H1 (cell line): ENCODE data around the gene A4GALT. TPM values are rescaled to one million over a fixed set of nuclear protein-coding genes. Genes with fewer than 3 reads are reported as not detected.

ENCODE experiments used
- CTCF ChIA-PET: fragments of 300-600 bp; sonication (Branson Sonifier 250); formaldehyde crosslinking; loops from one replicate; lab custom pipeline; 2021; ENCODE audit not compliant: partially characterized antibody; lab: Charles Lee
- POLR2A ChIA-PET: fragments of 300-600 bp; sonication (Branson Sonifier 250); formaldehyde crosslinking; loops from one replicate; lab custom pipeline; 2021; ENCODE audit warnings: inconsistent platforms; ENCODE audit not compliant: partially characterized antibody; lab: Charles Lee
- DNase-seq, 2 experiments: peaks; one replicate each; pipeline versions ENCODE4 v3.0.0 to v3.0.0-alpha.2; 2010 to 2022; ENCODE audit warnings: low spot score in 2 of 2, low read depth in 1 of 2, mixed read lengths in 1 of 2
- FAIRE-seq: peaks from 2 replicates; lab custom pipeline; 2011; peaks lifted over from hg19 to GRCh38; lab: Jason Lieb, UNC
- H2AFZ ChIP-seq: 2 replicates; pipeline ENCODE4 v1.8.1; 2012; ENCODE audit warnings: low read length, inconsistent platforms
- H2AK5ac ChIP-seq: 2 replicates; pipeline ENCODE4 v1.6.1; 2013; ENCODE audit warnings: low read depth, low read length
- H2BK120ac ChIP-seq: replicated peaks from 2 replicates; pipeline ENCODE3; 2013; ENCODE audit warnings: low read depth, low read length, inconsistent platforms
- H2BK12ac ChIP-seq: 2 replicates; pipeline ENCODE4 v1.6.1; 2013; ENCODE audit warnings: low read depth, low read length
- H2BK15ac ChIP-seq: 2 replicates; pipeline ENCODE4 v1.6.1; 2013; ENCODE audit warnings: low read length
- H2BK20ac ChIP-seq: 2 replicates; pipeline ENCODE4 v1.6.1; 2013; ENCODE audit warnings: low read length
- H2BK5ac ChIP-seq: 2 replicates; pipeline ENCODE4 v1.6.1; 2013; ENCODE audit warnings: low read depth, low read length
- H3K14ac ChIP-seq: 2 replicates; pipeline ENCODE4 v1.6.1; 2013; ENCODE audit warnings: inconsistent platforms; ENCODE audit not compliant: insufficient read length
- H3K18ac ChIP-seq: 2 replicates; pipeline ENCODE4 v1.6.1; 2013; ENCODE audit warnings: low read length; ENCODE audit errors: extremely low read depth
- H3K23ac ChIP-seq: 2 replicates; pipeline ENCODE4 v1.6.1; 2013; ENCODE audit warnings: inconsistent platforms; ENCODE audit not compliant: insufficient read length
- H3K23me2 ChIP-seq: 2 replicates; pipeline ENCODE4 v1.6.1; 2013; ENCODE audit warnings: low read depth, low read length
- H3K27ac ChIP-seq: 2 replicates; pipeline ENCODE4 v1.6.1; 2011; ENCODE audit warnings: low read depth, low read length, inconsistent platforms
- H3K27me3 ChIP-seq, 4 experiments: replicated peaks in 1 of 4; 1 replicate in 1 of 4; 2 replicates in 3 of 4; pipeline versions ENCODE4 v1.6.1 to v1.8.1; 2011 to 2013; ENCODE audit warnings: low read length in 3 of 4, mild to moderate bottlenecking in 3 of 4, inconsistent platforms in 2 of 4, mixed read lengths in 2 of 4, moderate library complexity in 1 of 4; ENCODE audit not compliant: control insufficient read depth in 3 of 4, insufficient read depth in 3 of 4; ENCODE audit errors: extremely low read depth in 1 of 4
- H3K36me3 ChIP-seq, 4 experiments: 2 replicates each; pipeline versions ENCODE4 v1.6.1 to v1.8.1; 2011 to 2013; ENCODE audit warnings: mild to moderate bottlenecking in 4 of 4, low read length in 3 of 4, moderate library complexity in 2 of 4, control low read depth in 1 of 4, inconsistent platforms in 1 of 4; ENCODE audit not compliant: insufficient read depth in 4 of 4, control insufficient read depth in 2 of 4
- H3K4ac ChIP-seq: replicated peaks from 2 replicates; pipeline ENCODE3; 2013; ENCODE audit warnings: low read length, low read depth, mixed read lengths, inconsistent platforms; ENCODE audit not compliant: insufficient read length
- H3K4me1 ChIP-seq, 4 experiments: replicated peaks in 1 of 4; 1 replicate in 1 of 4; 2 replicates in 3 of 4; pipeline versions ENCODE4 v1.6.1 to v1.8.1; 2011 to 2013; ENCODE audit warnings: low read length in 3 of 4, inconsistent platforms in 2 of 4, mixed read lengths in 1 of 4; ENCODE audit not compliant: insufficient read depth in 4 of 4, control insufficient read depth in 3 of 4
- H3K4me2 ChIP-seq, 2 experiments: 2 replicates each; pipeline versions ENCODE4 v1.6.1 to v1.8.1; 2011 to 2013; ENCODE audit warnings: low read depth in 2 of 2, low read length in 2 of 2, control low read depth in 1 of 2, inconsistent platforms in 1 of 2, mild to moderate bottlenecking in 1 of 2; ENCODE audit not compliant: insufficient read depth in 1 of 2
- H3K4me3 ChIP-seq, 4 experiments: fragments of 200-600, 300-600 bp in 1 of 4; sonication (generic), shearing (Covaris generic), sonication (Bioruptor Twin) in 1 of 4; 2 replicates each; pipeline versions ENCODE4 v1.5.1 to v1.8.1; 2011 to 2016; ENCODE audit warnings: low read length in 4 of 4, low read depth in 3 of 4, control low read depth in 2 of 4, inconsistent platforms in 2 of 4, mild to moderate bottlenecking in 2 of 4, mixed read lengths in 1 of 4, moderate library complexity in 1 of 4; ENCODE audit not compliant: insufficient read depth in 2 of 4; ENCODE audit errors: extremely low read depth in 1 of 4
- H3K56ac ChIP-seq: replicated peaks from 2 replicates; pipeline ENCODE3; 2013; ENCODE audit warnings: low read depth, mild to moderate bottlenecking, mixed read lengths, low read length, inconsistent platforms; ENCODE audit not compliant: insufficient read length
- H3K79me1 ChIP-seq: 2 replicates; pipeline ENCODE4 v1.6.1; 2013; ENCODE audit warnings: low read depth, low read length, control low read depth
- H3K79me2 ChIP-seq, 2 experiments: 2 replicates each; pipeline versions ENCODE4 v1.6.1 to v1.8.1; 2012 to 2013; ENCODE audit warnings: low read length in 2 of 2, mild to moderate bottlenecking in 2 of 2, inconsistent platforms in 1 of 2; ENCODE audit not compliant: insufficient read depth in 2 of 2, control insufficient read depth in 1 of 2
- H3K9ac ChIP-seq, 4 experiments: replicated peaks in 1 of 4; 1 replicate in 1 of 4; 2 replicates in 3 of 4; pipeline versions ENCODE4 v1.6.1 to v1.8.1; 2011 to 2013; ENCODE audit warnings: low read depth in 3 of 4, low read length in 3 of 4, control low read depth in 2 of 4, mild to moderate bottlenecking in 2 of 4, moderate library complexity in 2 of 4, inconsistent platforms in 1 of 4; ENCODE audit errors: extremely low read depth in 1 of 4
- H3K9me3 ChIP-seq, 2 experiments: 2 replicates each; pipeline versions ENCODE4 v1.6.1 to v1.8.1; 2012 to 2013; ENCODE audit warnings: mild to moderate bottlenecking in 2 of 2, moderate library complexity in 2 of 2, control low read depth in 1 of 2, inconsistent platforms in 1 of 2, low read depth in 1 of 2, low read length in 1 of 2, mixed read lengths in 1 of 2; ENCODE audit not compliant: insufficient read depth in 2 of 2
- H4K20me1 ChIP-seq, 2 experiments: replicated peaks in 1 of 2; 2 replicates each; pipeline versions ENCODE3 to v1.8.1; 2011 to 2013; ENCODE audit warnings: inconsistent platforms in 2 of 2, low read length in 2 of 2, mild to moderate bottlenecking in 1 of 2; ENCODE audit not compliant: insufficient read depth in 2 of 2, control insufficient read depth in 1 of 2
- H4K5ac ChIP-seq: 2 replicates; pipeline ENCODE4 v1.6.1; 2013; ENCODE audit warnings: low read length, low read depth, mixed read lengths, inconsistent platforms; ENCODE audit not compliant: insufficient read length
- H4K8ac ChIP-seq: 2 replicates; pipeline ENCODE4 v1.8.0; 2013; ENCODE audit warnings: mild to moderate bottlenecking, moderate library complexity, low read length, inconsistent platforms; ENCODE audit not compliant: insufficient read depth; ENCODE audit errors: extremely low read depth
- H4K91ac ChIP-seq: replicated peaks from 2 replicates; pipeline ENCODE3; 2013; ENCODE audit warnings: low read length, mixed read lengths, inconsistent platforms; ENCODE audit not compliant: insufficient read length
- CBX8 ChIP-seq: fragments of 300-800, 300-1000 bp; sonication (generic); IDR thresholded peaks from 2 replicates; pipeline ENCODE4 v1.7.1; 2016; ENCODE audit warnings: low read depth, low read length, borderline replicate concordance
- CHD2 ChIP-seq: IDR thresholded peaks from 2 replicates; pipeline ENCODE4 v1.6.1; 2012; ENCODE audit warnings: low read length, improper control_type of control experiment
- JUND ChIP-seq: IDR thresholded peaks from 2 replicates; pipeline ENCODE4 v1.6.1; 2011; ENCODE audit warnings: mild to moderate bottlenecking, improper control_type of control experiment, low read length
- KDM4A ChIP-seq: IDR thresholded peaks from one replicate; pipeline ENCODE4 v1.7.1; 2012; ENCODE audit warnings: low read depth, mild to moderate bottlenecking, moderate library complexity, low read length, inconsistent platforms; ENCODE audit not compliant: severe bottlenecking
- PHF8 ChIP-seq: fragments of 200-600 bp; sonication (generic); conservative IDR thresholded peaks from 2 replicates; pipeline ENCODE4 v1.7.1; 2012; ENCODE audit warnings: low read depth, mild to moderate bottlenecking, inconsistent platforms, low read length, moderate library complexity
- SP1 ChIP-seq: IDR thresholded peaks from 2 replicates; pipeline ENCODE4 v1.6.1; 2011; ENCODE audit warnings: low read depth, low read length
- SP4 ChIP-seq: IDR thresholded peaks from 2 replicates; pipeline ENCODE4 v1.6.1; 2012; ENCODE audit warnings: low read length, inconsistent platforms
- SUZ12 ChIP-seq: fragments of 200-600 bp; sonication (generic); IDR thresholded peaks from 2 replicates; pipeline ENCODE4 v1.6.1; 2012; ENCODE audit warnings: mild to moderate bottlenecking, inconsistent platforms, low read length, moderate library complexity, mixed read lengths
- YY1 ChIP-seq: IDR thresholded peaks from 2 replicates; pipeline ENCODE4 v1.6.1; 2011; ENCODE audit warnings: low read depth, mild to moderate bottlenecking, low read length
- WGBS, 2 experiments: shearing (Covaris generic) in 1 of 2; methylation state at CpG; one replicate each; pipeline versions ENCODE4 v1.1.6 to v1.1.7; 2013 to 2015; ENCODE audit warnings: low lambda C conversion rate in 2 of 2, mixed read lengths in 2 of 2, inconsistent platforms in 1 of 2, low coverage in 1 of 2, missing lambda C conversion rate in 1 of 2; ENCODE audit not compliant: insufficient replicate concordance in 2 of 2, insufficient coverage in 1 of 2, insufficient read length in 1 of 2; ENCODE audit errors: extremely low coverage in 1 of 2, missing lambda C conversion rate in 1 of 2; 5-methylcytosine and 5-hydroxymethylcytosine counted together
- polyA plus RNA-seq, 7 experiments: library from polyadenylated mRNA; depleted of rRNA in 3 of 7; stranded (reverse) in 5 of 7; unstranded in 2 of 7; fragments of >200 nt in 5 of 7; fragments of 200-250 nt in 2 of 7; gene quantifications; 1 replicate in 5 of 7; 2 replicates in 1 of 7; 4 replicates in 1 of 7; pipeline versions ENCODE4 v1.2.1 to v1.2.3, GENCODE V29; 2011 to 2013; ENCODE audit warnings: missing spikeins in 2 of 7, mixed read lengths in 2 of 7
- total RNA-seq: library from RNA; stranded (reverse); fragmentation: NEBNext Ultra II Directional; extraction: Animal tissue kit (Norgen Biotek cat#: 25700); gene quantifications from 2 replicates; pipeline ENCODE4 v1.2.1, GENCODE V29; 2021

The A4GALT gene
- total and polyA plus RNA-seq, 2 of the 8 experiments (the other 6 are each of a cell fraction or from before 2014, with no cell fraction given) = 7.2 to 13.8 TPM

DNA sequence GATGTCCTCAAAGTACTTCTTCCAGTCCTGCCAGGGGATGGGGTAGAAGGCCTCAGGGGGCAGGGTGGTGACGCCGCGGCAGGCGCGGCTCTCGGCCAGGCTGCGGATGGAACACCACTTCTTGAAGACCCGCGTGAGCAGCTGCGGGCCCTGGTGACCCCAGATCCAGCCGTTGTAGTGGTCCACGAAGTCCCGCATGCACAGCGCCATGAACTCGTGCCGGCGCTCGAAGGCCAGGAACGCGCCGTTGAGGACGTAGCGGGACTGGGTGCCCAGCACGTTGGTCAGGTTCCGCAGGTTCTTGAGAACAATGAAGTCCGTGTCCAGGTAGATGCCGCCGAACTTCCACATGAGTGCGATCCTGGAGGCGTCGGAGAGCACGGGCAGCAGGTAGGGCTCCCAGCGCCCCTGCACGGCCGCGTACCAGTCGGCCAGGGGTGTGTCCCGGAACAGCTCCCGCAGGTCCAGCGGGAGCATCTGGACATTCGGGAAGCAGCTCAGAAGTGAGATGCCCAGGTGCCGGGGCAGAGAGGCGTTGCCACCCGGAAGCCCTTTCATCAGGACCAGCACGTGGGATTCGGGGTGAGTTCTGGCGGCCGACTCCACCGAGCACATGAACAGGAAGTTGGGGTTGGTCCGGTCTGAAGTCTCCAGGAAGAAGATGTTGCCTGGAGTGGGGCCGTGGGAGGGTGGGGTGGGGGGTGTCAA is 27.5 kb downstream of the A4GALT start:
- Histone ChIP-seq H3K4me1 (peaks cover 0 to 7% (median 6%) of the 10 kb centered on the region in 4 experiments; a peak in 5 of 7 replicates), H4K91ac (no peak overlapping the region), H4K5ac (no peak overlapping the region), H3K27me3 (no peaks in the 10 kb centered on the region), H2BK12ac (no peak overlapping the region), H2AFZ (no peak overlapping the region), H3K27ac (no peak overlapping the region; the same call in 1 of the 2 replicates), H3K18ac (no peak overlapping the region), H3K36me3 (no peaks in the 10 kb centered on the region), H4K8ac (no peak overlapping the region), H3K9me3 (no peaks in the 10 kb centered on the region), H2BK15ac (no peak overlapping the region), H4K20me1 (no peaks in the 10 kb centered on the region), H3K56ac (no peak overlapping the region), H3K79me1 (no peaks in the 10 kb centered on the region; the same call in 1 of the 2 replicates), H2BK120ac (no peak overlapping the region), H2BK5ac (no peak overlapping the region), H3K14ac (no peak overlapping the region), H2AK5ac (no peak overlapping the region), H3K4me3 (no peak overlapping the region), H2BK20ac (no peak overlapping the region), H3K9ac (no peak overlapping the region), H3K4me2 (no peak overlapping the region), H3K4ac (no peak overlapping the region), H3K23me2 (no peaks in the 10 kb centered on the region; the same call in 1 of the 2 replicates), H3K23ac (no peak overlapping the region), H3K79me2 (no peaks in the 10 kb centered on the region)
- ChIA-PET POLR2A (interaction anchor here (1.0 to 1.3 kb wide), 3 partner anchors 44 to 78 kb away, joined by 3 to 6 read pairs (median 3); partner anchors contain the start of genes CYB5R3 and POLDIP3), CTCF (no interaction called here)
- no peak for TF ChIP-seq CHD2
- no peak for TF ChIP-seq SP4
- no peak for TF ChIP-seq YY1
- TF ChIP-seq SUZ12 = no peak
- no peak for TF ChIP-seq SP1
- TF ChIP-seq JUND = no peak
- TF ChIP-seq PHF8 = no peak
- TF ChIP-seq KDM4A = no peak
- no peak for TF ChIP-seq CBX8
- DNase-seq (no peak), FAIRE-seq (no peak)
- 97% methylated on average over 45 of the region's 51 CpGs; no CpG with 5 or more reads in 1 of the 2 experiments for WGBS, 2 experiments
